Central memory CD8-positive, alpha-beta T cell (primary cell): ENCODE results near the gene KRT81.

ENCODE experiments used
- ATAC-seq: fragments of 150-1000 bp; cut with Tn5 transposase; replicated peaks from 2 replicates; pipeline ENCODE4 v1.10.0; 2022; ENCODE audit warnings: mild to moderate bottlenecking, moderate FRiP score, moderate number of reproducible peaks; ENCODE audit not compliant: poor library complexity, severe bottlenecking; ENCODE audit errors: extremely low read depth
- DNase-seq, 2 donors: peaks; one replicate each; pipeline ENCODE4 v3.0.0; 2021; ENCODE audit warnings: low spot score in 2 of 2
- H3K27ac Mint-ChIP-seq: one replicate; pipeline ENCODE4 v1.8.0; 2022; ENCODE audit warnings: low read depth, mild to moderate bottlenecking, moderate library complexity, mixed read lengths
- H3K27me3 Mint-ChIP-seq: one replicate; pipeline ENCODE4 v1.8.0; 2022; ENCODE audit warnings: mixed read lengths
- H3K36me3 Mint-ChIP-seq: one replicate; pipeline ENCODE4 v1.8.0; 2022; ENCODE audit warnings: mild to moderate bottlenecking, moderate library complexity, mixed read lengths; ENCODE audit not compliant: insufficient read depth
- H3K4me1 Mint-ChIP-seq: one replicate; pipeline ENCODE4 v1.8.0; 2022; ENCODE audit warnings: mixed read lengths
- H3K4me3 Mint-ChIP-seq: one replicate; pipeline ENCODE4 v1.8.0; 2022; ENCODE audit warnings: mild to moderate bottlenecking, moderate library complexity, mixed read lengths
- H3K9me3 Mint-ChIP-seq: one replicate; pipeline ENCODE4 v1.8.0; 2022; ENCODE audit warnings: mixed read lengths

KRT81 gene

DNA sequence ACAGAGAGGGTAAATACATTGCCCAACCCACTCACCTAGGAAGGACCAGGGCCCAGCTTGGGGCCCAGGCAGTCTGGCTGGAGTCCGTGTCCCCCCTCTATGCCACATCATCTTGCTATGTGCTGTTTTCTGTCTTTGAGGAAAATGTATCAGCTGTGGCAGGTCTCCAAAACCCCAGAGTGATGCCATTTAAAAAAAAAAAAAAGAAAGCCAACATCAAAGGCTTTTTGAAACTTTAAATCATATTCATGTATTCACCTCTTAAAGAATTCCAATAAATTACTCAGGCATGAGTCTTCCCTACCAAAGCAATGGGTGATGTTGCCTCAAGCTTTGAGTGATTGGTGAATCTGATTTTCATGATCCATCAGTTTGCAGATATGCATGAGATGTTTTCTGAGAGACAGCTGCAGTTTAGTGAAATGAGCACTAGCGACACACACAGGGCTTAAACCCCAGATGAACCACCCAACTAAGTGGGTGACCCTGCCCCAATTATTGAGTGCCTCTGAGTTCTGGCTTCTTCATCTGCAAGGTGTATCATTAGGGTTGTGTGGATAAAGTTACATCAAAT is 6.1 kb downstream of the KRT81 start:
- no peak for ATAC-seq
- no peak overlapping the region for H3K27ac Mint-ChIP-seq
- no peak for DNase-seq
- no peak overlapping the region for H3K4me3 Mint-ChIP-seq
- peaks cover 15% of the 10 kb centered on the region for H3K4me1 Mint-ChIP-seq
- peaks cover 10% of the 10 kb centered on the region for H3K27me3 Mint-ChIP-seq
- no peaks in the 10 kb centered on the region for H3K9me3 Mint-ChIP-seq
- peaks cover 2% of the 10 kb centered on the region for H3K36me3 Mint-ChIP-seq

DNA sequence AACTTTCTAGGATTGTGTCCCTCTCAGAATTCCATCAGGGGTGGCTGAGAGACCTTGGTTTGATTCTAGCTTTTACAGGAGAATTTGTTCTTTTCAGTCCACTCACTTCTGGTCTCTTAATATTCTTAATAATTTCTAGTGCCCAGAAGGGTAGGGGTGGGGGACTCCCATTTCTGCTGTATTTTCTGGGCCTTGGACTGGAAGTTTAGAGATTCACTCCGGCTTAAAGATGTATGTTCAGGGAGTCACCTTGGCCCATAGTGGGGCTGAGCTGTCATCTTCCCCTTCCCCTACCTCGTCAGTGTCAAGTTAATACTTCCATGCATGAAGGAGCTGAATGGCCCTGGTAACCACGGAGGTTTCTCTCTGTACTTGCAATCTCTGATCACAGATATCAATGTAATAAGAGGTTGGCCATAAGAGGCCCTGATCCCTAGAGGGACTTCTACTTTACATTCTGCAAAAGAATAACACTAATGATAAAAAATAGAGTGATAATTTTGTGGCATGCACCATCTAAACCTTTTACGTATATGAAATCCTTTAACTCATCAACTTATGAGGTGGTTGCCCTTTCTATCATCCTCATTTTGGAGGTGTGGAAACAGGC is 6.7 kb downstream of the KRT81 start:
- no peak for DNase-seq
- Mint-ChIP-seq H3K4me1 (peaks cover 15% of the 10 kb centered on the region), H3K4me3 (no peak overlapping the region), H3K27ac (no peak overlapping the region), H3K36me3 (peaks cover 2% of the 10 kb centered on the region), H3K27me3 (peaks cover 16% of the 10 kb centered on the region), H3K9me3 (no peaks in the 10 kb centered on the region)
- no peak for ATAC-seq

DNA sequence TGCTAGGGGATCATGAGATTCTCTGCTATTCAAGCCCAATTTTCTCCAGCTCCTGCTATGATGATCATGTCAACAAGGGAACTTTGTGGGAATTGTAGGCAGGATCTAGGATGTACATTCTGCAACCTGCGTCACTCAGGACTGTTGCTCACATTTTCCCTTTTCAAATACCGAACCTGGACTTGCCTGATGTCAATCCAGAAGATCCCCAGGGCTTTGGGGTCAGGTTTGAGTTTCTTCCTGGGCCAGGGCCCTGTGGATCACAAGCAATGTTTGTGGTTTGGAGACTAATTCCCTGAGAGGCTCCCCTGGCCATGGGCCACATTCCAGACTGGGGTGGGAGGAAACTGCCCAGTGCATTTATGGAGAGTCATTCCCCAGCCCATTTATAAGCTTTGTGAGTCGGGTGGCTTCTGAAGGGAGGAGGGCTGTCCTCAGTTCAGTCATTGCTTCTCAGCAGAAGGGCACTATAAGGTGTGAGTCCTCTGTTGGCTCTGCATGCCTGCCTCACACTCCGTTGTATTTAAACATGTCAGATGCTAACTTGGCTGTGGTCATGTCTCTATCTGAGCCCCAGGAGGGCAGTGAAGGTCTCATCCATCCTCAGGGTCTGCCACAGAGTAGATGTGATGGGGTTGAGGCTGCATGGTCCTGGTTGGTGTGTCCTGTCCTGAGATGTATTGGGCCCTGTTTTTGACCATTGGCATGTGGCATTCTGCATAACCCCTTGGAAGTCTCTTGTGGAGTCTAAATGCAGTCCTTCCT is 10.4 kb downstream of the KRT81 start:
- no peak overlapping the region for H3K4me3 Mint-ChIP-seq
- peaks cover 53% of the 10 kb centered on the region for H3K27me3 Mint-ChIP-seq
- peaks cover 6% of the 10 kb centered on the region for H3K4me1 Mint-ChIP-seq
- peaks cover 2% of the 10 kb centered on the region for H3K36me3 Mint-ChIP-seq
- no peak overlapping the region for H3K27ac Mint-ChIP-seq
- DNase-seq (no peak), ATAC-seq (no peak)
- no peaks in the 10 kb centered on the region for H3K9me3 Mint-ChIP-seq

DNA sequence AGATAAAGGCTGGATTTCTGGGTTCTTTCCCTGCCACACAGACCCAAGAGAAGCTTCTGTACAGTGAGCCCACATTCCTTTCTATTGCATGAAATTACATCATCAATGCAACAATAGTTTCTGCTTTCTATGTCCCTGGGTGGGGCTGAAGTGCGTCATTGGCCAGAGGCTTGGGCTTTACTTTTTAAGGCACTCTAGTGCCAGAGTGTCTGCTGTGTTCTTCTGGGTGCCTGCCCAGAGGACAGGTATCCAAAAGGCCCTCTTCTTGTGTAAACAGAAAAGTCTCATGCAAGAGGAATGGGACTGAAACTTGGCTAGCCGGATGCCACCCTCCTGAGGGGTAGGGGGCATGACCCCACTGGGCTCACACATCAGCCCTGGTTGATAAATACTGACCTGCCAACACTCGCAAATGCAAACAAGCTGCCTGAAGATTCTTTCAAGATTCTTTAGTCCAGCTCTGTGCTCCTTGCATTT is 11.0 kb downstream of the KRT81 start:
- Mint-ChIP-seq H3K27me3 (peaks cover 58% of the 10 kb centered on the region), H3K4me1 (peaks cover 6% of the 10 kb centered on the region), H3K36me3 (peaks cover 2% of the 10 kb centered on the region), H3K9me3 (no peaks in the 10 kb centered on the region), H3K4me3 (no peak overlapping the region), H3K27ac (no peak overlapping the region)
- no peak for ATAC-seq
- DNase-seq, result no peak

- Mint-ChIP-seq H3K9me3 (no peaks in the 10 kb centered on the region), H3K4me3 (no peak overlapping the region), H3K27me3 (peaks cover 64% of the 10 kb centered on the region), H3K36me3 (peaks cover 2% of the 10 kb centered on the region), H3K27ac (no peak overlapping the region), H3K4me1 (peaks cover 6% of the 10 kb centered on the region)
- ATAC-seq (no peak), DNase-seq (no peak)
Measured at GRCh38 chr12:52279422-52280318, 11.7 kb downstream of the KRT81 start.

- H3K27ac Mint-ChIP-seq, result no peak overlapping the region
- peaks cover 2% of the 10 kb centered on the region for H3K36me3 Mint-ChIP-seq
- no peaks in the 10 kb centered on the region for H3K9me3 Mint-ChIP-seq
- no peak overlapping the region for H3K4me3 Mint-ChIP-seq
- DNase-seq (peak; percentile 44 to 63), ATAC-seq (peak; percentile 70)
- H3K4me1 Mint-ChIP-seq, result peaks cover 6% of the 10 kb centered on the region
- H3K27me3 Mint-ChIP-seq, result peaks cover 71% of the 10 kb centered on the region
Measured at GRCh38 chr12:52278575-52279421, 12.5 kb downstream of the KRT81 start.

DNA sequence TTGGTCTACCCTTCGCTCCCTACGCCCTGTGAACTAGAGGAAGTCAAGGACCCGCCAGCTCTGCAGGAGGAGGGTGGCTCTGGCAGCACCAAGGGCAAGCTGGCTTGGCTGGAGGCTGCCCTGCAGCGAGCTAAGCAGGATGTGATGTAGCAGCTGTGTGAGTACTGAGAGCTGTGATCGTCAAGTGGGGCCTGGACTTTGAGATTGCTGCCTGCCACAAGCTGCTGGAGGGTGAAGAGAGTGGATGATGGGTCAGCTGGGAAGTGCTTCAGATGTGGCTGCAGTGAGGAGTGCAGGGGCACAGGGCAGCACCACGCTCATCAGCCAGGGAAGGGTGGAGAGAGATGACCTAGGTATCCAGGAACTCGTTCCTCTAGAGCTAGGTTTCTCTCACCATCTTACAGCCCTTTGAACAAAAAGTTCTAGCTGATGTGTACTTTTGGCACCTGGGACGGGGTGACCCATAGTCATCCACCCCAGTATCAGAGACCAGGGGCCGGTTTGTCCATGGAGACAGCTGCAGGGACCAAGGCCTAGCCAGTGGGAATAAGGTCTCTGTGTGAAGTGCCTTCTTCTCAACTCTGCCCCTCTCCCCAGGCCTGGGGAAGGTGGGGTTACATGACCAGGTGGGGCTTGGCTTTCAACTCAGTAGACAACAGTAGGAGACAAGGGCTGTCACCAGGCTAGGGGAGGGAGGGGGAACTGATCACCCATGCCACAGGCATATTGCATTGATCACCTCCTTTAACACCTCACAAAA is 13.7 kb downstream of the KRT81 start:
- peaks cover 66% of the 10 kb centered on the region for H3K27me3 Mint-ChIP-seq
- peaks cover 2% of the 10 kb centered on the region for H3K36me3 Mint-ChIP-seq
- H3K4me1 Mint-ChIP-seq, result peaks cover 6% of the 10 kb centered on the region
- H3K27ac Mint-ChIP-seq, result no peak overlapping the region
- ATAC-seq (no peak), DNase-seq (no peak)
- no peaks in the 10 kb centered on the region for H3K9me3 Mint-ChIP-seq
- no peak overlapping the region for H3K4me3 Mint-ChIP-seq

DNA sequence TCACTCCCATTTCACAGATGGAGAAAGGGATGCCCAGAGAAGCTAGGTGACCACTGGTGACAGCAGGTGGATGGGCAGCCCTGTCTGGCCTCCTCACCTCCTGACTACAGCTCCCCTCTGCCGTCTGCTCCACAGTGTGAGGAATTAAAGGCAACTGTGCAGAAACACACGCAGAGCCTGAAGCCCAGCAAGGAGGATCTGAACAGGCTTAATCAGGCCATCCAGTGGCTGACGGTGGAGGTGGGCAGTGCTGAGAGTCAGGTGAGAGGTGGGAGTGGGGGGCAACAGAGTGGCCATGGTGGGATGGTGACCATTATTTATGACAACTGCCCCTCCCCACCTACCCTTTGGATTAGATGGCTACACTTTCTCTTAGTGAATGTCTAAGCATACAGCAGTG is 15.6 kb downstream of the KRT81 start:
- H3K9me3 Mint-ChIP-seq, result no peaks in the 10 kb centered on the region
- peaks cover 6% of the 10 kb centered on the region for H3K4me1 Mint-ChIP-seq
- DNase-seq (no peak), ATAC-seq (no peak)
- peaks cover 76% of the 10 kb centered on the region for H3K27me3 Mint-ChIP-seq
- H3K27ac Mint-ChIP-seq, result no peak overlapping the region
- H3K36me3 Mint-ChIP-seq, result no peaks in the 10 kb centered on the region
- no peak overlapping the region for H3K4me3 Mint-ChIP-seq

GRCh38 chr12:52274521-52275120 is 16.7 kb downstream of the KRT81 start, which contains the start of gene KRT86:
TSS of gene KRT86 (plus strand) at chr12:52274645. CDS start at chr12:52301917, 27,272 bp downstream.
- DNase-seq (no peak), ATAC-seq (no peak)
- H3K36me3 Mint-ChIP-seq, result peaks cover 2% of the 10 kb centered on the region
- peaks cover 76% of the 10 kb centered on the region for H3K27me3 Mint-ChIP-seq
- H3K9me3 Mint-ChIP-seq, result no peaks in the 10 kb centered on the region
- no peak within 1 kb of the TSS for H3K27ac Mint-ChIP-seq
- no peak within 1 kb of the TSS for H3K4me3 Mint-ChIP-seq
- peaks cover 6% of the 10 kb centered on the region for H3K4me1 Mint-ChIP-seq

GRCh38 chr12:52271158-52271557 is 20.2 kb downstream of the KRT81 start:
- DNase-seq (no peak), ATAC-seq (no peak)
- H3K9me3 Mint-ChIP-seq, result no peaks in the 10 kb centered on the region
- H3K36me3 Mint-ChIP-seq, result peaks cover 2% of the 10 kb centered on the region
- H3K4me3 Mint-ChIP-seq, result no peak overlapping the region
- H3K4me1 Mint-ChIP-seq, result no peaks in the 10 kb centered on the region
- H3K27me3 Mint-ChIP-seq, result peaks cover 45% of the 10 kb centered on the region
- no peak overlapping the region for H3K27ac Mint-ChIP-seq

GRCh38 chr12:52270541-52271070 is 20.7 kb downstream of the KRT81 start:
- DNase-seq (no peak), ATAC-seq (no peak)
- Mint-ChIP-seq H3K27me3 (peaks cover 40% of the 10 kb centered on the region), H3K36me3 (peaks cover 2% of the 10 kb centered on the region), H3K27ac (no peak overlapping the region), H3K9me3 (no peaks in the 10 kb centered on the region), H3K4me3 (no peak overlapping the region), H3K4me1 (no peaks in the 10 kb centered on the region)
